SK-N-SH treated with all-trans-retinoic acid at 6 μM for 48 hours (cell line): ENCODE measurements around the gene LILRB5.
"Not testable (repeated sequence)": the region's sequence is repeated elsewhere in the genome, so short reads cannot be mapped to it uniquely, and the experiment has no call there.

ENCODE experiments used
- ARNTL ChIP-seq: fragments of 450-650 bp; formaldehyde crosslinking; IDR thresholded peaks from 2 replicates; pipeline ENCODE4 v1.5.0; 2020; ENCODE audit warnings: low read depth, mild to moderate bottlenecking, moderate library complexity, borderline replicate concordance
- CSRNP3 ChIP-seq: fragments of 250-450 bp; sonication (Bioruptor Pico); IDR thresholded peaks from 2 replicates; pipeline ENCODE4 v1.5.1; 2021; ENCODE audit warnings: mild to moderate bottlenecking, moderate library complexity
- GLIS3 ChIP-seq: fragments of 250-450 bp; sonication (Bioruptor Pico); IDR thresholded peaks from 2 replicates; pipeline ENCODE4 v1.5.0; 2020; ENCODE audit warnings: mild to moderate bottlenecking, moderate library complexity
- OSR1 ChIP-seq: fragments of 250-450 bp; sonication (Bioruptor Pico); IDR thresholded peaks from 2 replicates; pipeline ENCODE4 v1.8.0; 2022; ENCODE audit warnings: moderate library complexity, mild to moderate bottlenecking, inconsistent platforms
- PPARA ChIP-seq: fragments of 250-450 bp; sonication (Bioruptor Pico); IDR thresholded peaks from 2 replicates; pipeline ENCODE4 v1.5.0; 2020; ENCODE audit warnings: mild to moderate bottlenecking, borderline replicate concordance
- SNAI2 ChIP-seq: fragments of 250-450 bp; sonication (Bioruptor Pico); IDR thresholded peaks from 2 replicates; pipeline ENCODE4 v1.5.0; 2020; ENCODE audit warnings: mild to moderate bottlenecking, moderate library complexity
- TCF4 ChIP-seq: fragments of 250-450 bp; sonication (Bioruptor Pico); IDR thresholded peaks from 2 replicates; pipeline ENCODE4 v1.8.0; 2021; ENCODE audit warnings: mild to moderate bottlenecking, moderate library complexity, borderline replicate concordance
- ZC3H10 ChIP-seq: fragments of 250-450 bp; sonication (Bioruptor Pico); IDR thresholded peaks from 2 replicates; pipeline ENCODE4 v1.5.1; 2021; ENCODE audit warnings: mild to moderate bottlenecking, moderate library complexity
- ZNF8 ChIP-seq: fragments of 450-650 bp; formaldehyde crosslinking; IDR thresholded peaks from 2 replicates; pipeline ENCODE4 v1.5.0; 2020; ENCODE audit warnings: mild to moderate bottlenecking, moderate library complexity
- TF ChIP-seq, protein P1 (sequence below): fragments of 250-450 bp; sonication (Bioruptor Pico); IDR thresholded peaks from 2 replicates; pipeline ENCODE4 v1.5.1; 2020; ENCODE audit warnings: low read depth, mild to moderate bottlenecking, moderate library complexity
- TF ChIP-seq, protein P2 (sequence below): fragments of 250-450 bp; sonication (Bioruptor Pico); IDR thresholded peaks from 2 replicates; pipeline ENCODE4 v1.8.0; 2020; ENCODE audit warnings: mild to moderate bottlenecking, moderate library complexity, borderline replicate concordance

GRCh38 chr19:54214217-54214616 is 42.9 kb downstream of the LILRB5 start:
- not testable (repeated sequence) for TF ChIP-seq CSRNP3 (CRISPR knock-in tag); TCF4; ZNF8 (CRISPR knock-in tag); SNAI2 (CRISPR knock-in tag); PPARA; ZC3H10 (CRISPR knock-in tag); OSR1 (CRISPR knock-in tag); GLIS3 (CRISPR knock-in tag); ARNTL (CRISPR knock-in tag)
- TF ChIP-seq, protein P1, sequence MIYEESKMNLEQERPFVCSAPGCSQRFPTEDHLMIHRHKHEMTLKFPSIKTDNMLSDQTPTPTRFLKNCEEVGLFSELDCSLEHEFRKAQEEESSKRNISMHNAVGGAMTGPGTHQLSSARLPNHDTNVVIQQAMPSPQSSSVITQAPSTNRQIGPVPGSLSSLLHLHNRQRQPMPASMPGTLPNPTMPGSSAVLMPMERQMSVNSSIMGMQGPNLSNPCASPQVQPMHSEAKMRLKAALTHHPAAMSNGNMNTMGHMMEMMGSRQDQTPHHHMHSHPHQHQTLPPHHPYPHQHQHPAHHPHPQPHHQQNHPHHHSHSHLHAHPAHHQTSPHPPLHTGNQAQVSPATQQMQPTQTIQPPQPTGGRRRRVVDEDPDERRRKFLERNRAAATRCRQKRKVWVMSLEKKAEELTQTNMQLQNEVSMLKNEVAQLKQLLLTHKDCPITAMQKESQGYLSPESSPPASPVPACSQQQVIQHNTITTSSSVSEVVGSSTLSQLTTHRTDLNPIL, result not testable (repeated sequence)
- TF ChIP-seq, protein P2, sequence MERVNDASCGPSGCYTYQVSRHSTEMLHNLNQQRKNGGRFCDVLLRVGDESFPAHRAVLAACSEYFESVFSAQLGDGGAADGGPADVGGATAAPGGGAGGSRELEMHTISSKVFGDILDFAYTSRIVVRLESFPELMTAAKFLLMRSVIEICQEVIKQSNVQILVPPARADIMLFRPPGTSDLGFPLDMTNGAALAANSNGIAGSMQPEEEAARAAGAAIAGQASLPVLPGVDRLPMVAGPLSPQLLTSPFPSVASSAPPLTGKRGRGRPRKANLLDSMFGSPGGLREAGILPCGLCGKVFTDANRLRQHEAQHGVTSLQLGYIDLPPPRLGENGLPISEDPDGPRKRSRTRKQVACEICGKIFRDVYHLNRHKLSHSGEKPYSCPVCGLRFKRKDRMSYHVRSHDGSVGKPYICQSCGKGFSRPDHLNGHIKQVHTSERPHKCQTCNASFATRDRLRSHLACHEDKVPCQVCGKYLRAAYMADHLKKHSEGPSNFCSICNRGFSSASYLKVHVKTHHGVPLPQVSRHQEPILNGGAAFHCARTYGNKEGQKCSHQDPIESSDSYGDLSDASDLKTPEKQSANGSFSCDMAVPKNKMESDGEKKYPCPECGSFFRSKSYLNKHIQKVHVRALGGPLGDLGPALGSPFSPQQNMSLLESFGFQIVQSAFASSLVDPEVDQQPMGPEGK, result not testable (repeated sequence)
